Upper lobe of left lung (tissue), 4 donors: ENCODE results near the gene KLHDC2.

ENCODE experiments used
- CTCF ChIP-seq, 6 experiments: fragments of 450-650 bp in 4 of 6; fragments of 200-600 bp in 2 of 6; sonication (generic) in 2 of 6; IDR thresholded peaks; one replicate each; pipeline ENCODE4 v1.5.1; 2016 to 2019; ENCODE audit warnings: antibody characterized with exemption in 6 of 6
- EP300 ChIP-seq, 4 donors: sonication (generic); formaldehyde crosslinking; IDR thresholded peaks; one replicate each; pipeline ENCODE4 v1.5.1; 2017; ENCODE audit warnings: antibody characterized with exemption in 4 of 4, control low read depth in 2 of 4
- POLR2A ChIP-seq, 4 donors: fragments of 450-650 bp; IDR thresholded peaks; one replicate each; pipeline ENCODE4 v1.5.1; 2016 to 2017; ENCODE audit warnings: antibody characterized with exemption in 4 of 4, mild to moderate bottlenecking in 2 of 4

- TF ChIP-seq CTCF (IDR thresholded peaks at IDR 0.05) (no peak), EP300 (IDR thresholded peaks at IDR 0.05) (no peak), POLR2A (IDR thresholded peaks at IDR 0.05) (no peak)
Measured at GRCh38 chr14:49774106-49774505, 6.2 kb downstream of the KLHDC2 start.
